Lung (tissue), 12 donors: ENCODE measurements around the gene PODXL2. TPM values are rescaled to one million over a fixed set of nuclear protein-coding genes. Genes with fewer than 3 reads are reported as not detected.

Source experiments
- ATAC-seq: fragments of 200-7000 bp; cut with Tn5 transposase; one replicate; pipeline ENCODE4 v1.9.1; 2020; ENCODE audit warnings: moderate number of reproducible peaks; ENCODE audit not compliant: insufficient read depth, low FRiP score
- DNase-seq, 3 donors: peaks; one replicate each; pipeline ENCODE4 v3.0.0-alpha.2; 2013 to 2017
- H3K27ac ChIP-seq, 2 donors: one replicate each; pipeline ENCODE4 v1.5.1; 2013; ENCODE audit warnings: mild to moderate bottlenecking in 2 of 2, moderate library complexity in 2 of 2, control low read depth in 1 of 2, inconsistent platforms in 1 of 2, low read depth in 1 of 2, low read length in 1 of 2
- H3K27me3 ChIP-seq, 3 donors: one replicate each; pipeline ENCODE4 v1.5.1; 2013; ENCODE audit warnings: low read length in 2 of 3; ENCODE audit not compliant: control insufficient read depth in 3 of 3, insufficient read depth in 3 of 3
- H3K36me3 ChIP-seq, 4 donors: one replicate each; pipeline ENCODE4 v1.5.1; 2013; ENCODE audit warnings: low read length in 4 of 4, mild to moderate bottlenecking in 1 of 4, moderate library complexity in 1 of 4; ENCODE audit not compliant: control insufficient read depth in 4 of 4, insufficient read depth in 4 of 4
- H3K4me1 ChIP-seq, 5 donors: one replicate each; pipeline ENCODE4 v1.5.1; 2013; ENCODE audit warnings: low read length in 5 of 5, mild to moderate bottlenecking in 2 of 5, moderate library complexity in 1 of 5; ENCODE audit not compliant: control insufficient read depth in 5 of 5, insufficient read depth in 5 of 5
- H3K4me3 ChIP-seq: one replicate; pipeline ENCODE4 v1.5.1; 2013; ENCODE audit warnings: mild to moderate bottlenecking, control low read depth, moderate library complexity
- H3K9ac ChIP-seq, 2 donors: one replicate each; pipeline ENCODE4 v1.5.1; 2013; ENCODE audit warnings: low read length in 2 of 2, control low read depth in 1 of 2; ENCODE audit not compliant: insufficient read depth in 1 of 2
- H3K9me3 ChIP-seq, 4 donors: one replicate each; pipeline ENCODE4 v1.5.1; 2013; ENCODE audit warnings: low read length in 3 of 4, mild to moderate bottlenecking in 1 of 4, moderate library complexity in 1 of 4; ENCODE audit not compliant: control insufficient read depth in 4 of 4, insufficient read depth in 3 of 4
- WGBS, 2 donors: extraction: QIAGEN DNeasy Blood & Tissue Kit; methylation state at CpG; one replicate each; pipeline ENCODE4 v1.1.7; 2013; 5-methylcytosine and 5-hydroxymethylcytosine counted together
- polyA plus RNA-seq, 2 donors: library from polyadenylated mRNA; stranded (reverse); fragments of 200-250 nt; gene quantifications; one replicate each; pipeline ENCODE4 v1.2.1, GENCODE V29; 2013
- total RNA-seq, 2 donors: library from RNA; depleted of rRNA in 1 of 2; stranded (reverse); fragments of >200 nt in 1 of 2; gene quantifications; one replicate each; pipeline ENCODE4 v1.2.1, GENCODE V29; 2014 to 2021
- TF ChIP-seq, protein P1 (sequence below): IDR thresholded peaks from 2 replicates; pipeline ENCODE4 v1.5.1; 2012; ENCODE audit warnings: mild to moderate bottlenecking; ENCODE audit errors: control extremely low read depth, extremely low read depth
- donor health status: control.
- donor health status: control.
- donor health status: Bipolar disorder and iron deficiency.
- donor health status: healthy.
- donor health status: DM: yes; HTN: yes; CAD: no.

PODXL2 gene
- total and polyA plus RNA-seq, 4 donors, result 3.1 to 7.3 (median 4.6) TPM

DNA sequence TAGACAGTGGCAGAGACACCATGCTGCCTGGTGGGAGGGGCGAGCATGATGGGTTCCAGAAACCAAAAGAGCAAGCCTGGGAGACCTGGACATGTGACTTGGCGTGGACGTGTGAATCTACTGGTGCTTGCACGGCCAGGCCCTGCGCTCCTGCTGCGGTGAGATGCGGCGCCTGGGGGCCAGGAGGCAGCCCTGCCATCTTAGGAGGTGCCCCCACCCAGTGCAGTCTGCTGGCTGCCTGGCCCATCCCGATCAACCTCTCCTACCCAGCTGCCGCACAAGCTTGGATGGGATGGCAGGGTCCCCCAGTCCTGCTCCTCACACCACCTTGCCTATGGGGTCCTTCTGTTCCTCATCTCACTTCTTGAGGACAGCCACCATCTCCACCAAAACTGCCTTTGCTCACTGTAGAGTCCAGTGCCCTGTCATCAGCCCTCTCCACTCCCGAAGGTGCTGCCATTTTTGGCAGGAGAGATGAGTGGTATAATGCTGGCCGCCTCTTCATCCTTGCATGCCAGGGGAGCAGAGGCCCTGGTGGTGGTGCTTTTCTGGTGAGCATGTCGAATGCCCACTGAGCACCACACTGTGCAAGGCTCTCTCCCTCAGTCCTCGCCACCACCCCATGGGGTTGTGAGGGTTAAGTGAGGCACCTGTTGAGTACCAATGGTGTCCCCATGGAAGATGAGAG, 40.7 kb downstream of the PODXL2 start:
- Histone ChIP-seq H3K9ac (no peak overlapping the region), H3K36me3 (peaks cover 0 to 3% (median under 1%) of the 10 kb centered on the region in 4 donors), H3K9me3 (no peaks in the 10 kb centered on the region), H3K27ac (no peak overlapping the region), H3K4me3 (no peak overlapping the region), H3K27me3 (no peaks in the 10 kb centered on the region), H3K4me1 (peaks cover 0 to 17% (median 3%) of the 10 kb centered on the region in 5 donors)
- DNase-seq (no peak), ATAC-seq (no peak)
- WGBS, 2 donors, result 95 to 97% methylated on average over 14 of the region's 14 CpGs
- TF ChIP-seq, protein P1, sequence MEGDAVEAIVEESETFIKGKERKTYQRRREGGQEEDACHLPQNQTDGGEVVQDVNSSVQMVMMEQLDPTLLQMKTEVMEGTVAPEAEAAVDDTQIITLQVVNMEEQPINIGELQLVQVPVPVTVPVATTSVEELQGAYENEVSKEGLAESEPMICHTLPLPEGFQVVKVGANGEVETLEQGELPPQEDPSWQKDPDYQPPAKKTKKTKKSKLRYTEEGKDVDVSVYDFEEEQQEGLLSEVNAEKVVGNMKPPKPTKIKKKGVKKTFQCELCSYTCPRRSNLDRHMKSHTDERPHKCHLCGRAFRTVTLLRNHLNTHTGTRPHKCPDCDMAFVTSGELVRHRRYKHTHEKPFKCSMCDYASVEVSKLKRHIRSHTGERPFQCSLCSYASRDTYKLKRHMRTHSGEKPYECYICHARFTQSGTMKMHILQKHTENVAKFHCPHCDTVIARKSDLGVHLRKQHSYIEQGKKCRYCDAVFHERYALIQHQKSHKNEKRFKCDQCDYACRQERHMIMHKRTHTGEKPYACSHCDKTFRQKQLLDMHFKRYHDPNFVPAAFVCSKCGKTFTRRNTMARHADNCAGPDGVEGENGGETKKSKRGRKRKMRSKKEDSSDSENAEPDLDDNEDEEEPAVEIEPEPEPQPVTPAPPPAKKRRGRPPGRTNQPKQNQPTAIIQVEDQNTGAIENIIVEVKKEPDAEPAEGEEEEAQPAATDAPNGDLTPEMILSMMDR, result no peak

DNA sequence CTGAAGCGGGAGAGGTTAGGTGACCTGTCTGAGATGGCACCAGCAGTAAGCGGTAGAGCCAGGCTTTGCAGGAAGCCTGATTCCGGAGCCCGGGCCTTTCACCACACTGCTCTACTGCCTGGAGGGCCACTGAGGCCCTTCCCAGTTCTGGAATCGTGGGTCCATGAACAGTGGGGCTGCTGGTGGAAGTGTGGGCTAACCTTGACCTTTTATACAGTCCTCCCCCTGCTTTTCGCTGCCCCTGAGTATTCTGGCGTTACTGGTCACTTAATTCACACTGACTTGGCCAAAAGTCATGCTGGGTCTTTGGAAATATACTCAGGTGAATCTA, 41.2 kb downstream of the PODXL2 start:
- Histone ChIP-seq H3K27me3 (no peaks in the 10 kb centered on the region), H3K4me1 (peaks cover 0 to 17% (median 3%) of the 10 kb centered on the region in 5 donors), H3K9ac (no peak overlapping the region), H3K36me3 (peaks cover 0 to 5% (median 2%) of the 10 kb centered on the region in 4 donors), H3K27ac (no peak overlapping the region), H3K4me3 (no peak overlapping the region), H3K9me3 (no peaks in the 10 kb centered on the region)
- TF ChIP-seq, protein P1, result no peak
- DNase-seq (no peak), ATAC-seq (no peak)
- WGBS, 2 donors, result 92 to 96% methylated on average over 7 of the region's 7 CpGs

DNA sequence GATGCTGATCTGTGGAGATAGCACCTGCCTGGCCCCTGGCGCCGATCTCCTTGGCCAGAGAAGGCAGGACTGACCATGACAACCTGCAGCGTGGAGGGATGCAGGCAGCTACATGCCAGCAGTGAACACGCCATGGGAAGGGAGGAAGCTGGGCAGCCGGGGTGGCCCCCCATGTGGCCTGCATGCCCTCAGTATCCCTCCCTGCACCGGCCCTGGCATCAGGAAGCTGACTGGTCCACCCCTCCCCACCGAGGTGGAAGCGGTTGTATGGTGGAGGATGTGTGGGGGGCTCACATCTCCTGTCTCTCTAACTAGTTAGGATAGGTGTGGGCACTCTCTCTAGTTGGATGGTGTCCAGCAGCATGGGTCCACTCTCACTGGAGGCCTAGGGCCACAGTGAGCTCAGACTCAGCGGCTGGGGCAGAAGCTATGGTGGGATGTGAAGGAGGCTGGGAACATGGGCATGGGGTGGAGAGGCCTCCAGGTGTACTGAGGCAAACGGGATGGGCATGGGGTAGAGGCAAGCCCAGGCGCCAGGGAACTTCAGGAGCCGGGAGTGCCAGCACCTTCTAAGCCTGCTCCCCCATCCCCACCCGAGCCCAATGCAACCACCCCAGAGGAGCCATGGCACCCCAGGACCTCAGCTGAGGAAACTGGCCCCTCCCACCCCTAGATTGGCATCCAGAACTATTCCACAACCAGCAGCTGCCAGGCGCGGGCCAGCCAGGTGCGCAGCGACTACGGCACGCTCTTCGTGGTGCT, 42.0 kb downstream of the PODXL2 start:
- Histone ChIP-seq H3K27me3 (no peaks in the 10 kb centered on the region), H3K4me3 (no peak overlapping the region), H3K9me3 (no peaks in the 10 kb centered on the region), H3K4me1 (peaks cover 0 to 17% (median 3%) of the 10 kb centered on the region in 5 donors), H3K36me3 (peaks cover 0 to 6% (median 3%) of the 10 kb centered on the region in 4 donors), H3K9ac (no peak overlapping the region), H3K27ac (no peak overlapping the region)
- 94 to 95% methylated on average over 20 of the region's 20 CpGs for WGBS, 2 donors
- ATAC-seq (no peak), DNase-seq (no peak)
- TF ChIP-seq, protein P1, result no peak
